Prostate gland (tissue), 2 donors: ENCODE data around the gene HEATR5B. TPM values are rescaled to one million over a fixed set of nuclear protein-coding genes. Genes with fewer than 3 reads are reported as not detected.

Experiments used
- DNase-seq: peaks from one replicate; pipeline ENCODE4 v3.0.0-alpha.2; 2019; ENCODE audit warnings: low spot score
- H3K27ac ChIP-seq, 2 donors: fragments of 200-600 bp; sonication (generic); 2 replicates each; pipeline ENCODE4 v1.5.1; 2017 to 2019
- H3K27me3 ChIP-seq: fragments of 200-600 bp; sonication (generic); replicated peaks from 2 replicates; pipeline ENCODE4 v1.5.1; 2019; ENCODE audit not compliant: insufficient read depth
- H3K36me3 ChIP-seq, 2 donors: fragments of 200-600 bp; sonication (generic); 1 replicate in 1 of 2; 2 replicates in 1 of 2; pipeline versions ENCODE4 v1.5.1 to v1.8.1; 2017 to 2019
- H3K4me1 ChIP-seq: fragments of 200-600 bp; sonication (generic); replicated peaks from 2 replicates; pipeline ENCODE4 v1.5.1; 2019
- H3K4me3 ChIP-seq, 2 donors: fragments of 200-600 bp; sonication (generic); 2 replicates each; pipeline ENCODE4 v1.5.1; 2017 to 2019
- H3K9me3 ChIP-seq: fragments of 200-600 bp; sonication (generic); 2 replicates; pipeline ENCODE4 v1.5.1; 2017
- CTCF ChIP-seq, 4 experiments: fragments of 200-600 bp in 2 of 4; fragments of 450-650 bp in 2 of 4; sonication (generic) in 2 of 4; IDR thresholded peaks; 1 replicate in 3 of 4; 2 replicates in 1 of 4; pipeline ENCODE4 v1.5.1; 2016 to 2019; ENCODE audit warnings: antibody characterized with exemption in 4 of 4, mild to moderate bottlenecking in 2 of 4, moderate library complexity in 2 of 4
- POLR2A ChIP-seq: fragments of 450-650 bp; IDR thresholded peaks from one replicate; pipeline ENCODE4 v1.6.1; 2016; ENCODE audit warnings: antibody characterized with exemption, mild to moderate bottlenecking
- POLR2AphosphoS5 ChIP-seq: sonication (generic); formaldehyde crosslinking; IDR thresholded peaks from one replicate; pipeline ENCODE4 v1.6.1; 2017; ENCODE audit warnings: antibody characterized with exemption
- WGBS: methylation state at CpG from one replicate; pipeline ENCODE4 v1.1.5; 2018; 5-methylcytosine and 5-hydroxymethylcytosine counted together
- intact Hi-C: fragments of 100-400 bp; cut with DNase I; formaldehyde crosslinking; loops from one replicate; pipeline ENCODE4 v1.14.2; 2022
- total RNA-seq, 2 donors: library from RNA; depleted of rRNA; stranded (reverse); fragments of >200 nt; gene quantifications; one replicate each; pipeline ENCODE4 v1.1.0, GENCODE V29; 2016

The HEATR5B gene
- total RNA-seq, 2 donors from 2014 or later = 31.1 to 37.4 TPM

GRCh38 chr2:37104178-37104577 is 20.0 kb upstream of the HEATR5B start:
- no peak overlapping the region for H3K4me3 ChIP-seq
- intact Hi-C loops = no loop called here
- H3K27me3 ChIP-seq = no peaks in the 10 kb centered on the region
- 96% methylated on average over 2 of the region's 2 CpGs for WGBS
- no peak overlapping the region for H3K27ac ChIP-seq
- no peaks in the 10 kb centered on the region for H3K4me1 ChIP-seq
- no peaks in the 10 kb centered on the region for H3K9me3 ChIP-seq
- no peak for DNase-seq
- TF ChIP-seq POLR2A = no peak
- no peak for TF ChIP-seq POLR2AphosphoS5
- no peak for TF ChIP-seq CTCF (IDR thresholded peaks at IDR 0.05)
- peaks cover 0 to 4% of the 10 kb centered on the region in 2 donors for H3K36me3 ChIP-seq

- H3K36me3 ChIP-seq = peaks cover 0 to 3% of the 10 kb centered on the region in 2 donors
- no peaks in the 10 kb centered on the region for H3K4me1 ChIP-seq
- intact Hi-C loops = no loop called here
- H3K9me3 ChIP-seq = no peaks in the 10 kb centered on the region
- no peaks in the 10 kb centered on the region for H3K27me3 ChIP-seq
- WGBS = 93% methylated on average over 3 of the region's 3 CpGs
- no peak overlapping the region for H3K27ac ChIP-seq
- TF ChIP-seq POLR2AphosphoS5 = no peak
- TF ChIP-seq CTCF (IDR thresholded peaks at IDR 0.05) = no peak
- TF ChIP-seq POLR2A = no peak
- no peak overlapping the region for H3K4me3 ChIP-seq
- no peak for DNase-seq
Measured at GRCh38 chr2:37102588-37102987, 18.4 kb upstream of the HEATR5B start.

GRCh38 chr2:37100054-37100453 is 15.9 kb upstream of the HEATR5B start:
- no peaks in the 10 kb centered on the region for H3K4me1 ChIP-seq
- H3K27me3 ChIP-seq = no peaks in the 10 kb centered on the region
- H3K36me3 ChIP-seq = no peaks in the 10 kb centered on the region
- 94% methylated on average over 1 of the region's 1 CpG for WGBS
- H3K9me3 ChIP-seq = no peaks in the 10 kb centered on the region
- H3K4me3 ChIP-seq = no peak overlapping the region
- TF ChIP-seq POLR2A (no peak), CTCF (IDR thresholded peaks at IDR 0.05) (no peak), POLR2AphosphoS5 (no peak)
- H3K27ac ChIP-seq = no peak overlapping the region
- DNase-seq = no peak
- intact Hi-C loops = no loop called here

- no peak overlapping the region for H3K4me3 ChIP-seq
- no peaks in the 10 kb centered on the region for H3K9me3 ChIP-seq
- no peak for DNase-seq
- WGBS = 93% methylated on average over 4 of the region's 4 CpGs
- no peak overlapping the region for H3K27ac ChIP-seq
- H3K36me3 ChIP-seq = no peaks in the 10 kb centered on the region
- H3K27me3 ChIP-seq = no peaks in the 10 kb centered on the region
- intact Hi-C loops = no loop called here
- TF ChIP-seq POLR2A = no peak
- no peak for TF ChIP-seq CTCF (IDR thresholded peaks at IDR 0.05)
- no peak for TF ChIP-seq POLR2AphosphoS5
- no peaks in the 10 kb centered on the region for H3K4me1 ChIP-seq
Measured at GRCh38 chr2:37098416-37099118, 14.4 kb upstream of the HEATR5B start.

GRCh38 chr2:37096568-37096967 is 12.4 kb upstream of the HEATR5B start:
- 95% methylated on average over 1 of the region's 1 CpG for WGBS
- Histone ChIP-seq H3K36me3 (no peaks in the 10 kb centered on the region), H3K27ac (no peak overlapping the region), H3K27me3 (no peaks in the 10 kb centered on the region), H3K9me3 (no peaks in the 10 kb centered on the region), H3K4me1 (no peaks in the 10 kb centered on the region), H3K4me3 (no peak overlapping the region)
- DNase-seq = no peak
- TF ChIP-seq POLR2A = no peak
- no peak for TF ChIP-seq CTCF (IDR thresholded peaks at IDR 0.05)
- TF ChIP-seq POLR2AphosphoS5 = no peak
- intact Hi-C loops = no loop called here
